Measurements from ENCODE around the gene NCAPH2. TPM values are rescaled to one million over a fixed set of nuclear protein-coding genes. Genes with fewer than 3 reads are reported as not detected.

NCAPH2 gene
- total and polyA plus RNA-seq, 2 experiments from 2014 or later: 28.6 to 61.0 TPM

GRCh38 chr22:50556703-50557102 lies 48.7 kb downstream of the NCAPH2 start:
- Histone ChIP-seq H3K27ac (no peak overlapping the region), H3K9ac (no peak overlapping the region), H3K4me1 (ENCODE audit: insufficient read depth) (no peaks in the 10 kb centered on the region), H3K9me2 (ENCODE audit: insufficient read depth) (no peaks in the 10 kb centered on the region), H3K36me3 (ENCODE audit: low read depth) (no peaks in the 10 kb centered on the region), H3K4me2 (ENCODE audit: unreplicated experiment) (no peak overlapping the region), H4K20me1 (ENCODE audit: insufficient read depth) (no peaks in the 10 kb centered on the region), H3K9me3 (ENCODE audit: low read depth) (no peaks in the 10 kb centered on the region), H3F3A (ENCODE audit: insufficient read depth) (no peaks in the 10 kb centered on the region), H2AFZ (no peak overlapping the region), H3K79me2 (ENCODE audit: insufficient read depth) (no peaks in the 10 kb centered on the region), H3K4me3 (no peak overlapping the region), H3K27me3 (replicated peaks; ENCODE audit: insufficient read depth) (no peaks in the 10 kb centered on the region)
- TF ChIP-seq EZH2phosphoT487 (IDR thresholded peaks at IDR 0.05; ENCODE audit: insufficient read depth, low read depth) (no peak), EZH2 (IDR thresholded peaks at IDR 0.05; ENCODE audit: insufficient read depth, poor library complexity, severe bottlenecking) (no peak)
- in situ Hi-C loops (cut with MboI): no loop called here
- DNase-seq: no peak
- WGBS, 2 experiments (ENCODE audit: low coverage in 1 of 2, low lambda C conversion rate in 2 of 2, missing lambda C conversion rate in 2 of 2): 15 to 20% methylated on average over 5 of the region's 5 CpGs

- no peaks in the 10 kb centered on the region for H3K4me1 ChIP-seq (ENCODE audit: insufficient read depth)
- no peak overlapping the region for H3K27ac ChIP-seq
- no peaks in the 10 kb centered on the region for H3K27me3 ChIP-seq (replicated peaks; ENCODE audit: insufficient read depth)
- H3K9ac ChIP-seq: no peak overlapping the region
- no peaks in the 10 kb centered on the region for H3K79me2 ChIP-seq (ENCODE audit: insufficient read depth)
- H3K36me3 ChIP-seq (ENCODE audit: low read depth): no peaks in the 10 kb centered on the region
- H3K4me2 ChIP-seq (ENCODE audit: unreplicated experiment): no peak overlapping the region
- H2AFZ ChIP-seq: no peak overlapping the region
- no peaks in the 10 kb centered on the region for H3K9me2 ChIP-seq (ENCODE audit: insufficient read depth)
- H4K20me1 ChIP-seq (ENCODE audit: insufficient read depth): no peaks in the 10 kb centered on the region
- no peak for TF ChIP-seq EZH2 (IDR thresholded peaks at IDR 0.05; ENCODE audit: insufficient read depth, poor library complexity, severe bottlenecking)
- TF ChIP-seq EZH2phosphoT487 (IDR thresholded peaks at IDR 0.05; ENCODE audit: insufficient read depth, low read depth): no peak
- no peaks in the 10 kb centered on the region for H3K9me3 ChIP-seq (ENCODE audit: low read depth)
- WGBS, 2 experiments (ENCODE audit: low coverage in 1 of 2, low lambda C conversion rate in 2 of 2, missing lambda C conversion rate in 2 of 2): 92 to 93% methylated on average over 3 of the region's 3 CpGs
- H3F3A ChIP-seq (ENCODE audit: insufficient read depth): no peaks in the 10 kb centered on the region
- no peak overlapping the region for H3K4me3 ChIP-seq
- DNase-seq: no peak
- in situ Hi-C loops (cut with MboI): no loop called here
Measured at GRCh38 chr22:50560034-50560433, 52.0 kb downstream of the NCAPH2 start.

- no peaks in the 10 kb centered on the region for H3K36me3 ChIP-seq (ENCODE audit: low read depth)
- H3K4me1 ChIP-seq (ENCODE audit: insufficient read depth): no peaks in the 10 kb centered on the region
- no peaks in the 10 kb centered on the region for H3K79me2 ChIP-seq (ENCODE audit: insufficient read depth)
- in situ Hi-C loops (cut with MboI): no loop called here
- no peak overlapping the region for H3K4me2 ChIP-seq (ENCODE audit: unreplicated experiment)
- no peak overlapping the region for H2AFZ ChIP-seq
- no peak overlapping the region for H3K27ac ChIP-seq
- 67 to 79% methylated on average over 11 to 34 of the region's 34 CpGs for WGBS, 2 experiments (ENCODE audit: low coverage in 1 of 2, low lambda C conversion rate in 2 of 2, missing lambda C conversion rate in 2 of 2)
- no peaks in the 10 kb centered on the region for H3F3A ChIP-seq (ENCODE audit: insufficient read depth)
- H3K9me2 ChIP-seq (ENCODE audit: insufficient read depth): no peaks in the 10 kb centered on the region
- H3K27me3 ChIP-seq (replicated peaks; ENCODE audit: insufficient read depth): no peaks in the 10 kb centered on the region
- no peaks in the 10 kb centered on the region for H4K20me1 ChIP-seq (ENCODE audit: insufficient read depth)
- H3K9ac ChIP-seq: no peak overlapping the region
- no peak overlapping the region for H3K4me3 ChIP-seq
- TF ChIP-seq EZH2phosphoT487 (IDR thresholded peaks at IDR 0.05; ENCODE audit: insufficient read depth, low read depth): no peak
- TF ChIP-seq EZH2 (IDR thresholded peaks at IDR 0.05; ENCODE audit: insufficient read depth, poor library complexity, severe bottlenecking): no peak
- no peak for DNase-seq
- no peaks in the 10 kb centered on the region for H3K9me3 ChIP-seq (ENCODE audit: low read depth)
Measured at GRCh38 chr22:50561401-50562358, 53.7 kb downstream of the NCAPH2 start.

GRCh38 chr22:50562523-50563412 lies 54.7 kb downstream of the NCAPH2 start, which contains the start of gene SYCE3:
TSS of gene SYCE3 (minus strand) at chr22:50562919. CDS start at chr22:50556405, 6,514 bp downstream.
- in situ Hi-C loops (cut with MboI): no loop called here
- Histone ChIP-seq H3F3A (ENCODE audit: insufficient read depth) (no peaks in the 10 kb centered on the region), H2AFZ (peak within 1 kb of the TSS; percentile 95), H3K9me2 (ENCODE audit: insufficient read depth) (no peaks in the 10 kb centered on the region), H3K27me3 (replicated peaks; ENCODE audit: insufficient read depth) (no peaks in the 10 kb centered on the region), H3K9me3 (ENCODE audit: low read depth) (no peaks in the 10 kb centered on the region), H3K9ac (peak within 1 kb of the TSS; percentile 54), H3K79me2 (ENCODE audit: insufficient read depth) (no peaks in the 10 kb centered on the region), H3K27ac (no peak within 1 kb of the TSS), H4K20me1 (ENCODE audit: insufficient read depth) (no peaks in the 10 kb centered on the region), H3K4me1 (ENCODE audit: insufficient read depth) (no peaks in the 10 kb centered on the region), H3K4me2 (ENCODE audit: unreplicated experiment) (peak within 1 kb of the TSS; percentile 90), H3K4me3 (peak within 1 kb of the TSS; percentile 80), H3K36me3 (ENCODE audit: low read depth) (no peaks in the 10 kb centered on the region)
- TF ChIP-seq EZH2phosphoT487 (IDR thresholded peaks at IDR 0.05; ENCODE audit: insufficient read depth, low read depth) (no peak), EZH2 (IDR thresholded peaks at IDR 0.05; ENCODE audit: insufficient read depth, poor library complexity, severe bottlenecking) (no peak)
- 5 to 7% methylated on average over 20 to 46 of the region's 61 CpGs for WGBS, 2 experiments (ENCODE audit: low coverage in 1 of 2, low lambda C conversion rate in 2 of 2, missing lambda C conversion rate in 2 of 2)
- peak; percentile 98 for DNase-seq

Data from GM23248 (cell line).